Lung (tissue), 12 donors: ENCODE results near the gene CYRIA. TPM values are rescaled to one million over a fixed set of nuclear protein-coding genes. Genes with fewer than 3 reads are reported as not detected.

Source experiments
- ATAC-seq: fragments of 200-7000 bp; cut with Tn5 transposase; one replicate; pipeline ENCODE4 v1.9.1; 2020; ENCODE audit warnings: moderate number of reproducible peaks; ENCODE audit not compliant: insufficient read depth, low FRiP score
- DNase-seq, 3 donors: peaks; one replicate each; pipeline ENCODE4 v3.0.0-alpha.2; 2013 to 2017
- H3K27ac ChIP-seq, 2 donors: one replicate each; pipeline ENCODE4 v1.5.1; 2013; ENCODE audit warnings: mild to moderate bottlenecking in 2 of 2, moderate library complexity in 2 of 2, control low read depth in 1 of 2, inconsistent platforms in 1 of 2, low read depth in 1 of 2, low read length in 1 of 2
- H3K27me3 ChIP-seq, 3 donors: one replicate each; pipeline ENCODE4 v1.5.1; 2013; ENCODE audit warnings: low read length in 2 of 3; ENCODE audit not compliant: control insufficient read depth in 3 of 3, insufficient read depth in 3 of 3
- H3K36me3 ChIP-seq, 4 donors: one replicate each; pipeline ENCODE4 v1.5.1; 2013; ENCODE audit warnings: low read length in 4 of 4, mild to moderate bottlenecking in 1 of 4, moderate library complexity in 1 of 4; ENCODE audit not compliant: control insufficient read depth in 4 of 4, insufficient read depth in 4 of 4
- H3K4me1 ChIP-seq, 5 donors: one replicate each; pipeline ENCODE4 v1.5.1; 2013; ENCODE audit warnings: low read length in 5 of 5, mild to moderate bottlenecking in 2 of 5, moderate library complexity in 1 of 5; ENCODE audit not compliant: control insufficient read depth in 5 of 5, insufficient read depth in 5 of 5
- H3K4me3 ChIP-seq: one replicate; pipeline ENCODE4 v1.5.1; 2013; ENCODE audit warnings: mild to moderate bottlenecking, control low read depth, moderate library complexity
- H3K9ac ChIP-seq, 2 donors: one replicate each; pipeline ENCODE4 v1.5.1; 2013; ENCODE audit warnings: low read length in 2 of 2, control low read depth in 1 of 2; ENCODE audit not compliant: insufficient read depth in 1 of 2
- H3K9me3 ChIP-seq, 4 donors: one replicate each; pipeline ENCODE4 v1.5.1; 2013; ENCODE audit warnings: low read length in 3 of 4, mild to moderate bottlenecking in 1 of 4, moderate library complexity in 1 of 4; ENCODE audit not compliant: control insufficient read depth in 4 of 4, insufficient read depth in 3 of 4
- CTCF ChIP-seq: IDR thresholded peaks from 2 replicates; pipeline ENCODE4 v1.5.1; 2012; ENCODE audit warnings: mild to moderate bottlenecking; ENCODE audit errors: control extremely low read depth, extremely low read depth
- WGBS, 2 donors: extraction: QIAGEN DNeasy Blood & Tissue Kit; methylation state at CpG; one replicate each; pipeline ENCODE4 v1.1.7; 2013; 5-methylcytosine and 5-hydroxymethylcytosine counted together
- polyA plus RNA-seq, 2 donors: library from polyadenylated mRNA; stranded (reverse); fragments of 200-250 nt; gene quantifications; one replicate each; pipeline ENCODE4 v1.2.1, GENCODE V29; 2013
- total RNA-seq, 2 donors: library from RNA; depleted of rRNA in 1 of 2; stranded (reverse); fragments of >200 nt in 1 of 2; gene quantifications; one replicate each; pipeline ENCODE4 v1.2.1, GENCODE V29; 2014 to 2021
- donor health status: control.
- donor health status: control.
- donor health status: Bipolar disorder and iron deficiency.
- donor health status: healthy.
- donor health status: DM: yes; HTN: yes; CAD: no.

Gene CYRIA
- total and polyA plus RNA-seq, 4 donors = 4.3 to 23.6 (median 16.6) TPM

GRCh38 chr2:16640001-16640700 lies 25.5 kb downstream of the CYRIA start:
- no peak for TF ChIP-seq CTCF
- Histone ChIP-seq H3K27ac (no peak overlapping the region), H3K27me3 (no peaks in the 10 kb centered on the region), H3K4me3 (no peak overlapping the region), H3K36me3 (peaks cover 0 to 7% (median 0%) of the 10 kb centered on the region in 4 donors), H3K9me3 (no peaks in the 10 kb centered on the region), H3K9ac (no peak overlapping the region), H3K4me1 (peaks cover 0 to 19% (median 9%) of the 10 kb centered on the region in 5 donors)
- no peak for DNase-seq
- peak; percentile 10 for ATAC-seq
- WGBS, 2 donors = 85 to 90% methylated on average over 9 of the region's 9 CpGs

- H3K9me3 ChIP-seq = no peaks in the 10 kb centered on the region
- no peak overlapping the region for H3K27ac ChIP-seq
- 47 to 68% methylated on average over 2 of the region's 2 CpGs for WGBS, 2 donors
- H3K27me3 ChIP-seq = no peaks in the 10 kb centered on the region
- H3K4me1 ChIP-seq = peaks cover 0 to 19% (median 10%) of the 10 kb centered on the region in 5 donors
- no peak overlapping the region for H3K9ac ChIP-seq
- no peak for TF ChIP-seq CTCF
- no peak overlapping the region for H3K4me3 ChIP-seq
- ATAC-seq (no peak), DNase-seq (no peak)
- peaks cover 0 to 7% (median 0%) of the 10 kb centered on the region in 4 donors for H3K36me3 ChIP-seq
Measured at GRCh38 chr2:16639431-16639830, 26.2 kb downstream of the CYRIA start.

GRCh38 chr2:16638946-16639345 lies 26.7 kb downstream of the CYRIA start:
- no peak overlapping the region for H3K9ac ChIP-seq
- peaks cover 0 to 19% (median 10%) of the 10 kb centered on the region in 5 donors for H3K4me1 ChIP-seq
- DNase-seq (no peak), ATAC-seq (no peak)
- WGBS, 2 donors = 26 to 54% methylated on average over 8 of the region's 8 CpGs
- no peaks in the 10 kb centered on the region for H3K27me3 ChIP-seq
- no peak overlapping the region for H3K4me3 ChIP-seq
- H3K9me3 ChIP-seq = no peaks in the 10 kb centered on the region
- H3K27ac ChIP-seq = no peak overlapping the region
- no peak for TF ChIP-seq CTCF
- peaks cover 0 to 7% (median 0%) of the 10 kb centered on the region in 4 donors for H3K36me3 ChIP-seq

GRCh38 chr2:16637304-16637703 lies 28.3 kb downstream of the CYRIA start:
- Histone ChIP-seq H3K27me3 (no peaks in the 10 kb centered on the region), H3K27ac (no peak overlapping the region), H3K4me3 (no peak overlapping the region), H3K36me3 (peaks cover 0 to 7% (median 0%) of the 10 kb centered on the region in 4 donors), H3K4me1 (peaks cover 0 to 26% (median 9%) of the 10 kb centered on the region in 5 donors), H3K9me3 (no peaks in the 10 kb centered on the region), H3K9ac (no peak overlapping the region)
- 77 to 84% methylated on average over 1 of the region's 1 CpG for WGBS, 2 donors
- DNase-seq (no peak), ATAC-seq (no peak)
- no peak for TF ChIP-seq CTCF
